GM12878 (cell line): Measurements from ENCODE around the gene NHEJ1. TPM values are rescaled to one million over a fixed set of nuclear protein-coding genes. Genes with fewer than 3 reads are reported as not detected.

Source experiments
- CBFB ChIP-seq: IDR thresholded peaks from 2 replicates; pipeline ENCODE4 v1.6.1; 2016; ENCODE audit warnings: antibody characterized with exemption, low read depth
- CREM ChIP-seq: IDR thresholded peaks from 2 replicates; pipeline ENCODE4 v1.6.1; 2014; ENCODE audit warnings: antibody characterized with exemption, low read depth
- E2F4 ChIP-seq: IDR thresholded peaks from 2 replicates; pipeline ENCODE4 v1.6.1; 2012; ENCODE audit warnings: low read depth, low read length, improper control_type of control experiment
- MTA2 ChIP-seq: fragments of 450-650 bp; IDR thresholded peaks from 2 replicates; pipeline ENCODE4 v1.6.1; 2016; ENCODE audit warnings: low read depth, mild to moderate bottlenecking, moderate library complexity
- MYC ChIP-seq: IDR thresholded peaks from 2 replicates; pipeline ENCODE4 v1.6.1; 2011; ENCODE audit warnings: mild to moderate bottlenecking, low read length, moderate library complexity, inconsistent platforms; ENCODE audit not compliant: insufficient read depth, insufficient replicate concordance, insufficient read length, severe bottlenecking
- PKNOX1 ChIP-seq: fragments of 450-650 bp; IDR thresholded peaks from 2 replicates; pipeline ENCODE4 v1.6.1; 2016; ENCODE audit warnings: mild to moderate bottlenecking
- RUNX3 ChIP-seq: IDR thresholded peaks from 2 replicates; pipeline ENCODE4 v1.6.1; 2012; ENCODE audit warnings: low read length, inconsistent platforms
- SIN3A ChIP-seq: IDR thresholded peaks from 2 replicates; pipeline ENCODE4 v1.6.1; 2012; ENCODE audit warnings: low read depth, low read length, improper control_type of control experiment
- SIX5 ChIP-seq: IDR thresholded peaks from 2 replicates; pipeline ENCODE4 v1.6.1; 2011; ENCODE audit warnings: mild to moderate bottlenecking, low read depth, low read length, moderate library complexity; ENCODE audit not compliant: severe bottlenecking
- SMAD5 ChIP-seq: IDR thresholded peaks from 2 replicates; pipeline ENCODE4 v1.6.1; 2016; ENCODE audit warnings: antibody characterized with exemption, low read depth
- ZNF217 ChIP-seq: fragments of 450-650 bp; IDR thresholded peaks from 2 replicates; pipeline ENCODE4 v1.6.1; 2017; ENCODE audit warnings: antibody characterized with exemption, mild to moderate bottlenecking
- ZNF687 ChIP-seq: fragments of 450-650 bp; IDR thresholded peaks from 2 replicates; pipeline ENCODE4 v1.6.1; 2017; ENCODE audit warnings: mild to moderate bottlenecking, moderate library complexity
- polyA plus RNA-seq, 11 experiments: library from polyadenylated mRNA; depleted of rRNA in 4 of 11; unstranded in 6 of 11; stranded (reverse) in 5 of 11; fragments of >200 nt; fragmentation: Nextera tagmentation in 4 of 11; fragmentation: Illumina TruSeq in 1 of 11; extraction: Ambion mirVana in 4 of 11; extraction: Trizol in 1 of 11; gene quantifications; 1 replicate in 1 of 11; 2 replicates in 10 of 11; pipeline versions ENCODE4 v1.2.1 to v1.2.3, GENCODE V29; 2011 to 2016; ENCODE audit warnings: inconsistent platforms in 2 of 11, missing spikeins in 2 of 11, low read depth in 1 of 11
- total RNA-seq, 4 experiments: library from RNA; depleted of rRNA in 3 of 4; stranded (reverse); fragments of >200 nt in 3 of 4; fragmentation: Illumina TruSeq in 1 of 4; extraction: Trizol in 1 of 4; gene quantifications; 2 replicates each; pipeline versions ENCODE4 v1.2.1 to v1.2.3, GENCODE V29; 2013 to 2021

NHEJ1 gene
- total and polyA plus RNA-seq, 10 of the 15 experiments (the other 5 are each of a cell fraction or from before 2014, with no cell fraction given): 11.8 to 20.2 (median 17.0) TPM

- TF ChIP-seq MYC (no peak), PKNOX1 (no peak), SIX5 (no peak), RUNX3 (no peak), CBFB (no peak), ZNF217 (no peak), MTA2 (no peak), SIN3A (no peak), E2F4 (no peak), ZNF687 (no peak), SMAD5 (no peak), CREM (no peak)
- TF ChIP-seq, all 136 proteins: peak for 0
Measured at GRCh38 chr2:219078126-219078525, 82.5 kb downstream of the NHEJ1 start (continued).
